Stimulated activated CD8-positive, alpha-beta memory T cell treated with anti-CD3 and anti-CD28 coated beads, Interleukin-4, amount 100 ng/mL, for 4 hours (primary cell): Measurements from ENCODE around the gene DHRSX.
"Not testable (repeated sequence)": the region's sequence is repeated elsewhere in the genome, so short reads cannot be mapped to it uniquely, and the experiment has no call there.

Experiments
- DNase-seq, 2 donors: peaks; one replicate each; pipeline ENCODE4 v3.0.0-alpha.2; 2020; ENCODE audit warnings: low read depth in 2 of 2, low spot score in 1 of 2

Gene DHRSX

DNA sequence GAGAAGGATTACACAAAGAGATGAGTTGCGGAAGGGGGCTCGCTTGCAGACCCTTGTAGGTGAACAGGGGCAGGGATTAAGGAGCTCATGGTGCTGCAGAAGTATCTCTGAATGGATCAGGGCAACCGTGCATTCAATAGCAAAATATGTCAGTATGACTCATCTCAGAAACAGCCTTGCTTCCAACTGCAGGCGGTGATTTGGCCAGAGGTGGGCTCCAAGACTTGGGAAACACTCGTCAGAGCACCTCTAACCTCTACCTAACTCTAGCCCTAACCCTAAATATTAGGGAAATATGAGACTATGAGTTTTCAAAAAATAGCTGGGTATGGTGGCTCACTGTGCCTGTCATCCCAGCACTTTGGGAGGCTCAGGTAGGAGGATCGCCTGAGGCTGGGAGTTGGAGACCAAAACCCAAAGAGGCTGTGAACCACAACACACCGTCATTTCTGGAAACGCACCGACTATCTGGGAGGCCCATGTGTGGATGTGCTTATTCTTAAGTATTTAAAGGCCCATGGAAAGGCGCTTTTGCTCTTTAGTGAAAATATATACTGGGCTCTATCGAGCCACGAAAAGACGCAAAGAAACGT is 102.6 kb downstream of the DHRSX start:
- no peak for DNase-seq

DNA sequence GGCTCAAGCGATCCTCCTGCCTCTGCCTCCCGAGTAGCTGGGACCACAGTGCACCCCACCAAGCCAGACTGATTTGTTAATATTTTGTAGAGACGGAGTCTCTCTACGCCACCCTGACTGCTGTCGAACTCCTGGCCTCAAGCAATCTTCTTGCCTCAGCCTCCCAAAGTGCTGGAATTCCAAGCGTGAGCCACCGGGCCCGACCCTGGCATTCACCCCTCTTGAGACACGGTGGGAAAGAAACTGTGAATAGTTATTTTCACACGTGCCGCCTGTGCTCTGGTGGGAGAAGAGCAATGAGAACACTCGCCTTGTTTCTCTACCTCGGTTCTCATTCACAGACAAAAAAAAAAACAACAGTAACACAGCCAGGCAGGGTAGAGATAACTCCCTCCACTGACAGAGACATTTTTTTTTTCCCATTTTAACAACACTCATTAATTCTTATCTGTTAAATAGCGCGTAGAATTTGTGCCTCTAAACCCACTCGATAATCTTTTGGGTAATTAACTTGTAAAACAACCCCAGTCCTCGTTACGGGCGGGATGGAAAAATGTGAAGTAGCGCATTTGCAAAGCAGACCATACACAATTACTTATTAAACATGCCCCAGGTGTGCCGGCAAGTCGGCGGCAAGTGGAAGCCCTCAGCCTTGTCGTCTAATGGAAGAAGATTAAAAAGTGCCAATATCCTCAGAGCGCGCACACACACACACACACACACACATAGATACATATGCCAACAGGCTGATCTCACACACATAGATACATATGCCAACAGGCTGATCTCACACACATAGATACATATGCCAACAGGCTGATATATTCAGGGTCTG is 103.3 kb downstream of the DHRSX start:
- DNase-seq: no peak

DNA sequence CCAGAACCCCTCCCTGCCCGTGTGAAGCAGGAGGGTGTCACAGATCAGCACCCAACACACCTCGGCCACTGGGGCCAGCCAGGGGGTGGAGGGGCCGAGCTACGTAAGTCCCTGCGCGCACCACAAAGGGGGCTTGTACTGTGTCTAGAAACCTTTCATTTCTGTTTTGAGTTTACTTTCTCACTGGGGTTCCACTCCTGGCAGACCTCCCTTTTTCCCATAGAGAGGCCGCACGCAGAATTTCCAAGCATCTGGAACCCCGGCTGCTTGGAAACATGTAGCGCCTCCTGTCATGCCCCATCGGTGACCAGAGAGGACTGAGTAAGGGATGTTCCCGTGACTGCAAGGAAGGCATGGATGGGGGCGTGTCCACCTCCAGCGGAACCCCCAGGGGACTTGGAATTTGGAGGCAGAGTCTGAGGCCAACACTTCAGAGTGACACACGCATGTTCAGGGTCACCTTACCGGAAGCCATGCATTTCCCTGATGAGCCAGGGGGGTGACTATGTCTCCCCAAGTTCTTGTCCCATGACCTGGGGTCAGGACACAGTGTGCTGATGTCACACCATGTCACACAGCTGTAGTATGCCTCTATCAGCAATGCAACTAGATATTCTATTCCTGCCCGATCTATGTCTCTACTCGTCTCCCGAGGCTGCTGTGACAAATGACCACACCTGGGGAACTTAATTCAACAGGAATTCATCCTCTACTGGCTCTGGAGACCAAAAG is 105.3 kb downstream of the DHRSX start:
- DNase-seq: no peak

DNA sequence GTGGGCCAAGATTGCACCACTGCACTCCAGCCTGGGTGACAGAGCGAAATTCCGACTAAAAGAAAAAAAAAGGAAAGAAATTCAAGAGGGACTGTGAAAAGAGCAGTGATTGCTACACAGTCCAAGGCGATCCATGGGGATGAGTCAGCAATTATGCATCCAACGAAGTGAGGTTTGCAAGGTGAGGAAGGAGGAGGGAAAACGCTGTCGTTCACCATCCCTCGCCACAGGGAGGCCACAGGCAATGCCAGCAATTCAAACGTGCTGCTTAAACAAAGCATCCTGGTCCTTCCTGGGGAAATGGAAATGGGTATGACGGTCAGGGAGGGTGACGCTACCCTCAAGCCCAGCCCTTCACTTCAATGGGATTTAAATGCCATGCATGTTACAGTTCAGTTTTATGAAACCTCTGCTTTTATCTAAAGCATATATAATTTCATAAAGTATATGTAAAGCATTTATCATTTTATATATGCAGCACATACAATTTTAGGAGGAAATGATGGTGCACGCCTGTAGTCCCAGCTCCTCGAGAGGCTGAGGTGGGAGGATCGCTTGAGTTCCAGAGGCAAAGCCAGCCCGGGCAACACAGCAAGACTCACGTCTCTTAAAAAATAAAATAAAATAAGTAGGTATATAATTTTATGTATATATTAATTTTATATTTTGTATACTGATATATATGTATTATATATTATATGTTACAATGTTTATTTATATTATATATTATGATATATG is 108.7 kb downstream of the DHRSX start:
- no peak for DNase-seq

DNA sequence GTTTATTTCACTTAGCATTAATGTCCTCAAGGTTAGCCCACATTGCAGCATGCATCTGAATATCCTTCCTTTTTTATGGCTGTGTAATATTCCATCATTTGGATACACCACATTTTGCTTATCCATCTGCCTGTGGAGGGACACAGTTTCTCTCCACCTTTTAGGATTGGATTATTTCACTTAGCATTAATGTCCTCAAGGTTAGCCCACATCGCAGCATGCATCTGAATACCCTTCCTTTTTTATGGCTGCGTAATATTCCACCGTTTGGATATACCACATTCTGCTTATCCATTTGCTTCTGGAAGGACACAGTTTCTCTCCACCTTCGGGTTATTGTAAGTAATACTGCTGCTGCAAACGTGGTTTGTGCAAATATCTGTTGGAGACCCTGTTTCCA is 110.0 kb downstream of the DHRSX start:
- DNase-seq: no peak

DNA sequence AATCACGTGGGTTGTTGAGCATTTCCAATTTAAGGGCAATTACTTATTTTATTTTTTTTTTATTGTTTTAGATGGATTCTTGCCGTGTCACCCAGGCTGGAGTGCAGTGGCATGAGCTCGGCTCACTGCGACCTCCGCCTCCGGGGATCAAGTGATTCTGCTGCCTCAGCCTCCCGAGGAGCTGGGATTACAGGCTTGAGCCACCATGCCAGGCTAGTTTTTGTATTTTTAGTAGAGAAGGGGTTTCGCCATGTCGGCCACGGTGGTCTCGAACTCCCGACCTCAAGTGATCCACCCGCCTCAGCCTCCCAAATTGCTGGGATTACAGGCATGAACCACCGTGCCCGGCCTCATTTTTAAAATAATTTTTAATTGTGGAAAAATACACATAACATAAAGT is 111.0 kb downstream of the DHRSX start:
- not testable (repeated sequence) for DNase-seq

DNA sequence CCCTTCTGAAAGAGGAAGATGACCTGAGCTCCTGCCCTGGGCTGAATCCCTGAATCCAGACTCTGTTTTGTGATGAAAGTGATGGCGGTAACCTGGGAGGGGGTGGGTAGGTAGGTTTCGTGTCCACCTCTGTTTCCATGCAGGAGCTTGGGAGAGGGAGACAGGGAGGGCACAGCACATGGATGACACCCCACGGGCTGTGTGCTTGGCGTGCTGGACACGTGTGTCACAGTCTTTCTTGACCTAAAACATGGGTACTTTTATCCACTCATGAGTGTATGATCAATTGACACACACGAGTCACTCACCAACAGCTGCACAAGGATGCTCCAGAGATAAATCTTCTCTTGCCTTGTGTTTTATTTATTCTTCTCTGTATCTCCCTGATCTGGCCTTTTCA is 111.5 kb downstream of the DHRSX start:
- no peak for DNase-seq

DNA sequence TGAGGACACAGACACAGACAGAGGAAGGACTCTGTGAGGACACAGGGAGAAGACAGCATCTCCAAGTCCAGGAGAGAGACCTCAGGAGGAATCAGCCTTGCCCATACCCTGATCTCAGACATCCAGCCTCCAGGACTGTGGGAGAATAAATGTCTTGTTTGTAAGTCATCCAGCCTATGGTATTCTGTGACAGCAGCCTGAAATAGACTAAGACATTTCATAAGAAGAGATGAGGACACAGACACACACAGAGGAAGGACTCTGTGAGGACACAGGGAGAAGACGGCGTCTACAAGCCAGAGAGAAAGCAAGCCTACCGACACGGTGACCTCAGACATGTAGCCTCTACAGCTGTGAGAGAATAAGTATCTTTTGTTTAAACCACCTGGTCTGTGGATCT is 112.1 kb downstream of the DHRSX start:
- DNase-seq: no peak

DNA sequence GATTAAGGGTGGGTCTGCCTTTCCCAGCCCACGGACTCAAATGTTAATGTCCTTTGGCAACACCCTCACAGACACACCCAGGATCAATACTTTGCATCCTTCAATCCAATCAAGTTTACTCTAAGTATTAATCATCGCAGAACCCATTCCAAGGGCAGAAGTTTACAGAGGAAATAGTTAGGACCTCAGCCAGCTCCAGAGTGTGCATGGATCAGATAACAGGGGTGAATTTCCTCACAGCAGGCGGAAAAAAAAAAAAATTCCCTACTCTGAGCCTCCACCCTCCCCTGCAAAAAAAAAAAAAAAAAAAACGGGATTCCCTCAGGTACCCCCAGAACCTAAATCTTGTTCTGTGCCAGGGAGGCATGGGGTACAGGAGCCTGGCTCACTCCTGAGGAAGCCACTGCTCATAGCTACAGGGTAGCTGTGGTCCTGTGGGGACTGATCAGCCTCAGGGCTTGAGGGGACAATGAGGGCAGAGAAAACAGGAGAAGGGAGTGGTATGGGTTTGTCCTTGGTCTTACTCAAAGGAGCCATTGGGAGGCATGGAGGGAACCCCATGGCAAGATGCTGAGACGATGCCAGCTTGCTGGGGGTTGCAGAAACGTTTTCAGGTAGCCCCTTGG is 113.0 kb downstream of the DHRSX start:
- no peak for DNase-seq

DNA sequence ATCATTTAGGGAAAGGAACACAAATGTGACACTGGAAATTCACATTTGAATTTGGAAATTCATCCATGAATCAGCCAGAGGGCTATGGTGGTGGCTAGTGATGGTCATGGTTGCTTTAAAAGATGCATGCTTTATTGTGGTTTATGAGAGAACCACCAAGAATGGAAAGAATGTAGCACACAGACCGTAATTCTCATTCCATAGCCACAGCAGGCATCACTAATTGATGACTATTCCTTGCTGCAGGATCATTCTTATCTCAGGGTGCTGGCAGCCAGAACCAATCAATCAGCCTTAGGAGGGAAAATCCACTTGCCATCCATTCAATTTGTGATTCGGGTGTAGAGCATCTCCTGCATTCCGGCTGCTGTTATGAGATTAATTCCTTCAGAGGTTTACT is 115.6 kb downstream of the DHRSX start:
- DNase-seq: no peak

DNA sequence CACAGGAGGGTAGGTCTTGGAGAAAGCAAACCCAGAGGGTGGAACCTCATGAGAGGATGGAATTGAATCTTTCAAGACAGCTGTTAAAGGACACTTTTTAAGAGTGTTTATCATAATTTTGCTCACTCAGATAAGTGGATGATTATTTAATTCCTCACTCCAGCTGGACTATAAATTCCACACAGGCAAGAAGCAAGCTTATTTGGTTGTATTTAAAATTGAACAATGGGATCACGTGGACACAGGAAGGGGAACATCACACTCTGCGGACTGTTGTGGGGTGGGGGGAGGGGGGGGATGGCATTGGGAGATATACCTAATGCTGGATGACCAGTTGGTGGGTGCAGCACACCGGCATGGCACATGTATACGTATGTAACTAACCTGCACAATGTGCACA is 116.3 kb downstream of the DHRSX start:
- no peak for DNase-seq

DNA sequence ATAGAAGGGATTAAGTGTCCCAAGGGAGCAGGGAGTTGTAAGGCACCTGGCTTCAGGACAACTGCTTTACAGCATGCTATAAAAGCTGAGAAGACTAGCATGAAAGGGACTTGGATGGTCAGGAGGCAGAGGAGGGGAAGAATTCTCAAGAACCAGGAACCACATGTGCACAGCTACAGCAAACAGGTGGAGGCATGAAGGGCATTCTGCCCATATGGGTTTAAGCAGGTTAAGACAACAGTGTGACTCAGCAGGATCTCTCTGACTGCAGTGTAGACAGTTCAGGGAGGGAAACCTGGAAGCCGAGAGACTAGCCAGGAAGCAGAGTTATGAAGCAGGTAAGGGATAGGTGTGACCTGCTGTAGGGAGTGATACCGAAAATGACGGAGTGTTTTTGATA is 117.0 kb downstream of the DHRSX start:
- DNase-seq: no peak

DNA sequence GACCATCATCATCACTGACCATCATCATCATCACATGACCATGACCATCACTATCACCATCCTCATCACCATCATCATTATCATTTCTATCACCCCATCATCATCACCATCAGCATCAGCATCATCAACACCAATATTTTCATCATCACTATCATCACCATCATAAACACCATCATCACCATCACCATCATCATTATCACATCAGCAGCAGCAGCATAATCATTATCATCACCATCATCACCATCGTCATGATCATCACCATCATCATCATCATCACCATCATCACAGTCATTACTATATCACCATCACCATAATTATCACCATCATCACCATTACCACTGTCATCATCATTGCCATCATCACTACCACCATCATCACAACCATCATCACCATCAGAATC is 117.6 kb downstream of the DHRSX start:
- no peak for DNase-seq

DNA sequence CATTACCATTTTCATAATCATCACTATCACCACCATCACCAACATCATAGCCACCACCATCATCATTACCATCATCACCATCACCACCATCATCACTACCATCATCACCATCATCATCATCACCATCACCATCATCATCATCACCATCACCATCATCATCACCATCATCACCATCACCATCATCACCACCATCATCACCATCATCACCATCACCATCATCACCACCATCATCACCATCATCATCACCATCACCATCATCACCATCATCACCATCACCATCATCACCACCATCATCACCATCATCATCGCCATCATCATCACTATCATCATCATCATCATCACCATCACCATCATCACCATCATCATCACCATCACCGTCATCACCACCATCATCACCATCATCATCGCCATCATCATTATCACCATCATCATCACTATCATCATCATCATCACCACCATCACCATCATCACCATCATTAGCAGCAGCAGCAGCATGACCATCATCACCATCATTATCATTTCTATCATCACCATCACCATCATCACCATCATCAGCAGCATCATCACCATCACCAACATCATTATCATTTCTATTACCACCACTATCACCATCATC is 118.2 kb downstream of the DHRSX start:
- not testable (repeated sequence) for DNase-seq

DNA sequence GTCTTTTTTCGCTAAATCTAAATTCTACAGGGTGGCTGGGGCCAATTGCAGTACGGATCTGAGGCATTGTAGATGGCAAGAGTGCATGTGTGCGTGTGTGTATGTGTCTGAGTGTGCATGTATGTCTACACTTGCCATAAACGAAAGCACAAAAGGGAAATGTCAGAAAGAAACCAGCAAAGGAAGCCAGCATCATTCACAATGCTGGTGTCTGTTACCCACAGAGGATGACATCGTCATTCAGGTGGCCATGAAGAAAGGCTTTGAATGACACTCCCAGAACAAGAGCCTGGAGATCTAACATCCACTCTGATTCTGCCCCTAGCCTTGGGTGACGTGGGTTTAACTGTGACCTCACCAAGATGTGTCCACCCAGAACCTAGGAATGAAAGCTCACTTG is 124.6 kb downstream of the DHRSX start:
- DNase-seq: no peak

DNA sequence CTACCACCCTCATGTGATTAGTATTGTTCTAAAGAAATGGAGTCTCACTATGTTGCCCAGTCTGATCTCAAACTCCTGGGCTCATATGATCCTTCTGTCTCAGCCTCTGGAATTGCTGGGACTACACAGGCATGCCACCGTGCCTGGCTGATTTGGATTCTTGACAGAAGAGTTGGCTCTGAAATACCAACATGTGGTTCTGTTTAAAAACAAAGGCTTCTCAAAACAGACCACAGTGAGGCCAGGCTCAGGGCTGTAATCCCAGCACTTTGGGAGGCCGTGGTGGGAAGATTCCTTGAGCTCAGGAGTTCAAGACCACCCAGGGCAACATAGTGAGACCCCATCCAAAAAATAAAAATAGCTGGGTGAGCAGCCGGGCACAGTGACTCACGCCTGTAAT is 126.7 kb downstream of the DHRSX start:
- no peak for DNase-seq

DNA sequence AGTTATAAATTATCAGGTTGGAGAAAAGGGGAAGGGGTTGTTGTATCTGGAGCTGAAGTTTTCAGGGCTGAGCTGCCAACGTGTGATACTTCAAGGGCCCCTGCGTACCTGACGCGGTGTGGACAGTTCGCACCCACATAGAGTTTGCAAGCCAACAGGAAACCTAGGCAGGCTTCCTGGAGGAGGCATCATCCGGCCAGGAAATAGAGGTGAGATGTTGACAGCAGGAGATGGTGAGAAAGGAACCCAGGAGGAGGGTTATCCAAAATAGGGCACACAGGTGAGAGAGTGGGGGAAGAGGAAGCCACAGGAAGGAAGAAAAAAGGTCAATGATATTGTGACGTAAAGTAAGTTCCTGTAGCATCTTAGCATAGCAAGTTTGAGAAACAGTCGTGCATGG is 127.2 kb downstream of the DHRSX start:
- no peak for DNase-seq

DNA sequence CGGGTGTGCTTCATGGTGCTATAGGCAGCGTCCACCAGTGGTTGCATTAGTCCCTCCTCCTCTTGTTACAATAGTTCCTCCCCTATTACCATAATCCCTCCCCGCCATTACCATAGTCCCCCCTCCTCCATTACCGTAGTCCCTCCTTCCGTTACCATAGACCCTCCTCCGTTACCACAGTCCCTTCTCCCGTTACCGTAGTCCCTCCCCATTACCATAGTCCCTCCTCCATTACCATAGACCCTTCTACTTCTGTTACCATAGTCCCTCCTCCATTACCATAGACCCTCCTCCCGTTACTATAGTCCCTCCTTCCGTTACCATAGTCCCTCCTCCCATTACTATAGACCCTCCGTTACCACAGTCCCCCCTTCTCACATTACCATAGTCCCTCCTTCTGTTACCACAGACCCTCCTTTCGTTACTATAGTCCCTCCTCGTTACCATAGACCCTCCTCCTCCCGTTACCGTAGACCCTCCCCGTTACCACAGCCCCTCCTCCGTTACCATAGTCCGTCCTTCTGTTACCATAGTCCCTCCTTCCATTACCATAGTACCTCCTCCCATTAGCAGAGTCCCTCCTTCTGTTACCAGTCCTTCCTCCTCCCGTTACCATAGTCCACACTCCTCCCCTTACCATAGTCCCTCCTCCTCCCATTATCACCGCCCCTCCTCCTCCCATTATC is 129.6 kb downstream of the DHRSX start:
- DNase-seq: no peak

DNA sequence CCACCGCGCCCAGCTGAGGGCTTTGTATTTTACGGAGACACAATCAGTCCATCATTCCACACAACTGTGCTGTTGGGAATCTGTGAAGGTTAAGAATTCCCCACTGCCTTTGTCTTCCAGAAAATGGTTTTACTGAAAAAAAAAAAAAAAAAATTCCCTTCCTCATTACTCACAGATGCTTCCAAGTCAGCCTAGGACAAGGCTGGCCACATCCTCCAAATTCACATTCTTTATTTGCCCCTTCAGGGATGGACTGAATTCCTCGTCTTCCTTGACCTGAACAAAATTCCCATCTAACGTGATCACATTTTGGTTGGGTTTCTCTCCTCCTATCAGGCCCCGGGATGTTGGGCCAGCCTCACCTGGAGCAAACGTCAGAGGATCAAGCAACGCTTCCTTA is 130.3 kb downstream of the DHRSX start:
- no peak for DNase-seq

DNA sequence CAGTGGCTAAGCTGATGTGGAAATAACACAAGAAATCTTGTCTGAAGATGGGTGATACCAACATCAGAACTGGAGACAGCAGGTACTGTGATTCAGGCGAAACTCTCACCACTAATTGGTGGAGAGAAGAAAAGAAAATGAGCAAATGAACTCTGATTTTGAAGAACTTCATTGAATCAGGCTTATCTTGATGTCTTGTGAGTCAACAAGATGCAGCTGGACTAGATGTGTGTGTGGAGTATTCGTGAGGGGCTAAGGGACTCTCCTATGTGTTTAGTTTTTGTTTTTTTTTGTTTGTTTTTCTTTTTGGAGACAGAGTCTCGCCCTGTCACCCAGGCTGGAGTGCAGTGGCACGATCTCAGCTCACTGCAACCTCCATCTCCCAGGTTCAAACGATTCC is 131.6 kb downstream of the DHRSX start:
- no peak for DNase-seq
